GM19438 (cell line): ENCODE results near the gene C12orf57.

Experiments used
- ATAC-seq: cut with Tn5 transposase; IDR thresholded peaks from one replicate; pipeline ENCODE4 v1.9.1; 2021; ENCODE audit warnings: low read depth; ENCODE audit not compliant: unreplicated experiment

The C12orf57 gene

DNA sequence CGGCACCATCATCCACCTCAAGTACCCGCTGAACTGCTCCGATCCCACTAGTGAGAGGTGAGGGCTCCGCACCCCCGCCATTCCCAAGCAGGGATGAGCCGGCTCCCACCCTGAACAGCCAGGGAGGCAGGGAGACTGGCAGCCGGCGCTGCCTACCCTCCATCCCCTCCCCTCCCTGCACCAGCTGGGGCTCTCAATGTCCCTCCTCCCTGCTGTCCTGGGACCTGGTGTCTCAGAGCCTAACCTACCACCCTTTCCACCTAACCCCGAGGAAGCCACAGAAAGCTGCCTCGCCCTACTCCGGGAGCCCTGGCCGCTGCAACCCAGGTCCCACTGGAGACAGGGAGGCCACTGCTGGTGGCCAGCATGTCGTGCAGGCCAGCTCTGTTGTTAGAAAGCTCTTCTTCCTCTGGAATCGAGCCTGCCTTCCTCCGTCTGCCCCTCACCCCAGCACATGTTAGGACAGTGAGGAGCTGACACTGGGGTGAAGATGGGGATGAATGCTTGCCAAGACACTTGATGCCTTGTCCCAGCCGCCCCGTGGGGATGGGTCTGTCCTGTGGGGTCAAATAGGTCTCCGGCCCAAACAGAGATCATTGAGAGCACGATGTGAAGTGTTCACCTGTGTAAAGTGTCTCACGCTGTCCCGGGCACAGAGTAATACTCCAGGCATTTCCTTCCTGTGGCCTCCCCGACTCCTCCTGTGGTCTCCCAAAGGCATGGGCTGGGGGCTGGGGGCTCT is 8.5 kb downstream of the C12orf57 start:
- ATAC-seq = no peak

DNA sequence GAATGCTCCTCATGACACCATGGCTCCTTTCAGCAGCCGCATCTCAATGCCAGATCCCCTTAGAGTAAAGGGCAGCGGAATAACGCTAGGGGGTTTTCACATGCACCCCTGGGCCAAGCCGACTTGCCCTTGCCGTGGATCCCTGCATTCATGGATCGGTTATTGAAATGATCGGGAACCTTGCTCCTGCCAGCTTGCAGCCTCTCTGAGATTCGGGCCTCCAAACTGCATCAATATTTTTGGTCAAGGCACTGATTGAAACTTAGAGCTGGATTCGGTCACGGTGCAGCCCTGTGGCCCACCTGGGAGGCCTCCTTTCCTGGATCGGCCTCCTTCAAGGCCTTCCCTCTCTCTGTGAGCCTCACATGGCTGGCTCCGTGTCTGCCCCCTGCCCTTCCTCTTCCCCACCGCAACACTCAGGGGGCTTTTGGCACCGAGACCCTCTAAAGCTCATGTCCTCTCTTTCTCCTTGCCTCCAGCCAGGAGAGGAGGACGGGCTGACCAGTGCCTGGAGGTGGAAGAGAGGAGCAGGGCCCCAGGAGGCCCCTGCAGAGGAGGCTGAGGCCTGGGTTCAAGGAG is 9.1 kb downstream of the C12orf57 start:
- no peak for ATAC-seq

DNA sequence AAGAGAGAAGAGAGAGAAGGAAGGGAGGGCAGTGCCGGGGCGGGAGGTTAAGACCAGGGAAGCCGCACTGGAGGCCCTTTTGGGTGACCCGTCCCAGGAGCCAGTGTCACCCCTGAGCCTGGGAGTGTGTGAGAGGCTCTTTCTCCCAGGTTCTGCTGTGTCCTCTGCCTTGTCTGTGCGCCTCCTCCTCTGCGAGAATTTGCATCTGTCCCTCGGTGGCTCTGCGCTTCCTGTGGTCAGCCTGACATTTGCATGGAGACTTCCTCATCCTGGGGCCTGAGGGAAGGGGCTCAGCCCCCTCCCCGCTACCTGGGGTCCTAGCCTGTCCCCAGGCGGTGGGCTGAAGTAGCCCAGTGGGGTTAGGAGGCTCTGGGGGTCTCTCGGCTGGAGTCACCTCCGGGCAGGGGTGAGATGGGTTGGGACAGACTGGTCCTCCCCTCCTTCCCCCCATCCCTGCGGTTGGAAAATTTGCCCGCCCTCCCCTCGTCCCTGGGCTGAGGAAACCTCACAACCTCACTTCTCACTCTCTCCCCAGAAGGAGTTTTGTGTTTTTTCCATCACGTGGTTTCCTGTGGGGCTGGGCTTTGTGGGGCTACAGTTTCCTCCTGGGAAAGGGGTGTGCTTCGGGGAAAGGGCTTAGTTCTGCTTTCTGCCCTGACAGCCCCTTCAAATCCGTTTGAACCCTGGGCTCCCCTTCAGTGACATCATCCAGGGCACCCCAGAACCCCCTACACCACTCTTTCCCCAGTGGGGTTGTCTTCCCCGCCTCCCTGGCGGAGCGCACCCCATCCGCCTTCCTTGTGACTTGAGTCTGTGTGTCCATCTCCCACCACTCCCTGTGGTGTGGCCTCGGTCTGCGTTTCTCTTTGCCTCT is 9.9 kb downstream of the C12orf57 start:
- peak; percentile 47 for ATAC-seq

DNA sequence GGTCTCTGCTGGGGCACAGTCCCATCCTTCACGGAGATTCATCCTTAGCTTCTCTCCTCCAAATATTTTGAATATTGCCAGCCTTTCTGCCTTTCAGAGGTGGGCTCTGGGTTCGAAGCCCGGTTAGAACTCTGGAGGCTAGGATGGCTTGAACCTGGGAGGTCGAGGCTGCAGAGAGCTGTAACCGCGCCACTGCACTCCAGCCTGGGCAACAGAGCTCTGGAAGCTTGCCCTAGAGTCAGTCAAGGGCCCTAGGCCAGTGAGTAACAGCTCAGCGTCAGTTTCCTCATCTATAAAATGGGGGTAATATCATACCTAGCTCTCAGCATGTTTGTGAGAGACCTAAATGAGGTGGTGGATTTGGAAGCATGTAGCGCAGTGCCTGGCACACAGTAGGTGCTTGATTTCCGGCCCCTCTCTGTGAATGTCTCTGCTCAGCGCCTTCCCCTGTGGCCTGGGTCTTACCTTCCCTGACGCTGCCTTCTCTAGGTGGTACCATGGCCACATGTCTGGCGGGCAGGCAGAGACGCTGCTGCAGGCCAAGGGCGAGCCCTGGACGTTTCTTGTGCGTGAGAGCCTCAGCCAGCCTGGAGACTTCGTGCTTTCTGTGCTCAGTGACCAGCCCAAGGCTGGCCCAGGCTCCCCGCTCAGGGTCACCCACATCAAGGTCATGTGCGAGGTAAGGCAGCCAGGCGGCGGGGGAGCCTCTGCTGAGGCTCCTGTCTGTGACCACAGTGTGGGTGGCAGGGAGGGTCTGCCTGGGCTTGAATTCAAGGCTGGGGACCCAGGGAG is 10.7 kb downstream of the C12orf57 start:
- no peak for ATAC-seq

DNA sequence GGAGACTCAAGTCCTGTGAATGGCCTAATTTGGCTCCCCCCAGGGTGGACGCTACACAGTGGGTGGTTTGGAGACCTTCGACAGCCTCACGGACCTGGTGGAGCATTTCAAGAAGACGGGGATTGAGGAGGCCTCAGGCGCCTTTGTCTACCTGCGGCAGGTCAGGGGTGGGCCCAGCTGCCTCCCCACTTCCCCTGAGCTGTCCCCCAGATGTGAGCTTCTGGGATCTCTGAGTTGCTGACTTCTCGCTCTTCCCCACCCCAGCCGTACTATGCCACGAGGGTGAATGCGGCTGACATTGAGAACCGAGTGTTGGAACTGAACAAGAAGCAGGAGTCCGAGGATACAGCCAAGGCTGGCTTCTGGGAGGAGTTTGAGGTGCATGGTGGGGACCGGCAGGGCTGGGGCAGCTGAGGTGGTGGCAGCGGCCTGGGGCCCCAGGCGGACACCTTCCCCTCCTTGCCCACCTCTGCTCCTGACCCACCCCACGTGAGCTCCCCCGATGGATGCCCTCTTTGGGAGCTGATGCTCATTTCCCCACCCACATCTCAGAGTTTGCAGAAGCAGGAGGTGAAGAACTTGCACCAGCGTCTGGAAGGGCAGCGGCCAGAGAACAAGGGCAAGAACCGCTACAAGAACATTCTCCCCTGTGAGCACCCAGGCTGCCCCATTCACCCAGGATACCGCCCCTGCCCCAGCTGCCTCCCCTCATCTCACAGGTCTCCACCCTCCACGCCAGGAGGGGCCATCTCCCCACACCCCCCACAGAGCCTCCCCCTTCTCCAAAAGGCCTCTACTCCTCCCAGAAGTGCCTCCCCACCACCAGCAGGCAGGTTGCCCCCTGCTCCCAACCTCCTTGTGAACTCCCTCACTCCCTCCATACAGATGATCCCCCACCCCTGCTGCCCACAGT is 11.5 kb downstream of the C12orf57 start:
- no peak for ATAC-seq

DNA sequence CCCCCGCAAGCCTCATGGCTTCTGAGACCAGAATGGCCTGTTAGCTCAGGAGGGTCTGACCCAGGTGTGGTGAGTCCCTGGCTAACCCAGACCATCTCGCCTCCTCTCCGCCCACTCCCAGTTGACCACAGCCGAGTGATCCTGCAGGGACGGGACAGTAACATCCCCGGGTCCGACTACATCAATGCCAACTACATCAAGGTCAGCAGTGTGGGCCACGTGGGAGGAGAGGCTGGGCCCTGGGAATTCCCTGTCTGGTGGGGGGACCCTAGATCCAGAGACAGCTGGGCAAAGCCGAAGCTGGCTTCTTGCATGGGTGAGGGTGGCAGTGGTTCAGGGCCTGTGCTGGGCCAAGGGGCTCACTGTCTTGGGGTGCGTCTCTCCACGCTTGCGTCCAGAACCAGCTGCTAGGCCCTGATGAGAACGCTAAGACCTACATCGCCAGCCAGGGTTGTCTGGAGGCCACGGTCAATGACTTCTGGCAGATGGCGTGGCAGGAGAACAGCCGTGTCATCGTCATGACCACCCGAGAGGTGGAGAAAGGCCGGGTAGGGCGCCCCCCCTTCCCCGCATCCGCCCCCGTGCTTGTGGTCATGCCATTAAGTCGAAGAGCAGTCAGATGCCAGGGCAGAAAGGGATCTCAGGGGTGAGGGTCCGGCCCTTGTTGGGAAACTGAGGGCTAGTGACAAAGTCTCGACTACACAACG is 12.4 kb downstream of the C12orf57 start:
- ATAC-seq = no peak

DNA sequence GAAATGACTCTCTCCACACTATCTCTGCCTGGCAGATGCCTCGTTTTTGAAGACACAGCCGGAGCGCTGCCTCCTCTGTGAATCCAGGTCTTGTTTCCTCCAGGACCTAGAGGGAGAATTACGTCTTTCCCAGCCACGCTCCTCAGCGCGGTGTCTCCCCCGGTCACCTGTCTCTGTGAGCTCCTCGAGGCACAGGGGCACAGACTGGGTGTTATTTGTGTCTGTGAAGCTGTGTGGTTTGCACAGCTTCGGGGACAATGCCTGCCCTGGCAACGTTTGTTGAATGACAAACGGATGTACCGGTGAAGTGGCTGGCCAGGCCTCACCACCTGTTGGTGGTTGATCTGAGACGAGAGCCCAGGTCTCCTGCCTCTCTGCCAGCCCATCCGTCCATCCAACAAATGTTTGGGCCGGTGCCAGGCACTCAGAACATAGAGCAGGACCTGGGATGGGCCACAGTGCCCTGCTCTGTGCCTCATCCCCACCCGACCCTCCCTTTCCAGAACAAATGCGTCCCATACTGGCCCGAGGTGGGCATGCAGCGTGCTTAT is 13.4 kb downstream of the C12orf57 start:
- no peak for ATAC-seq

DNA sequence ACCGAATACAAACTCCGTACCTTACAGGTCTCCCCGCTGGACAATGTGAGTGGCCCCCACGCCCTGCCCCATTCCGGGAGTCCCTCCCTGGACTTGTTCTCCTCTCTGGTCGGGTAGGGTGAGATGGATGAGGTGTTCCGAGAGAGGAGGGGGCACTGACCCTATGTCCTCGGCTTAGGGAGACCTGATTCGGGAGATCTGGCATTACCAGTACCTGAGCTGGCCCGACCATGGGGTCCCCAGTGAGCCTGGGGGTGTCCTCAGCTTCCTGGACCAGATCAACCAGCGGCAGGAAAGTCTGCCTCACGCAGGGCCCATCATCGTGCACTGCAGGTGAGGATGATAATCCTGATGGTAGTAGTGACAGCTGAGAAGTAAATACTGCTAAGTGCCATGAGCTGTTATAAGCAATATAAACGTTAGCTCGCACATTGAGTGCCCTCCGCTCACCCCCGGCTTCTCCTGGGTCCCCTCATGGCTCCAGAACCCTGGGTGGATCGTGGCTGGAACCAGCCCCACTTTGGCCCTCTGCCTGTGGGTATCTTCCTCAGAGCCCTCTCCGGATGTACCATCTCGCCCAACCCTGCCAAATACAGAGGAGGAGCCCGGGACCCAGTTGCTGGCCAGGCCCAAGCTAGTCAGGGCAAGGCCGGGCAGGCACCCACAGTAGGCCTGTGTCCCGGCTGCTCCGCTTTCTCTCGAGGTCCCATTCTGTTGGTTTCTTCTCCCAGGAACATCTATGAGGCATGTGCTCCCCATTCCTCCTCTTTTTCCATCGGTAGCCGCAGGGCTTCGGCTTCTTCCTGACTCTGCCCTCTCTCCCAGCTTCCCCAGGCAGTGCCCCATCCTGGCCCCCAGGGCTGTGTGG is 14.2 kb downstream of the C12orf57 start:
- no peak for ATAC-seq

DNA sequence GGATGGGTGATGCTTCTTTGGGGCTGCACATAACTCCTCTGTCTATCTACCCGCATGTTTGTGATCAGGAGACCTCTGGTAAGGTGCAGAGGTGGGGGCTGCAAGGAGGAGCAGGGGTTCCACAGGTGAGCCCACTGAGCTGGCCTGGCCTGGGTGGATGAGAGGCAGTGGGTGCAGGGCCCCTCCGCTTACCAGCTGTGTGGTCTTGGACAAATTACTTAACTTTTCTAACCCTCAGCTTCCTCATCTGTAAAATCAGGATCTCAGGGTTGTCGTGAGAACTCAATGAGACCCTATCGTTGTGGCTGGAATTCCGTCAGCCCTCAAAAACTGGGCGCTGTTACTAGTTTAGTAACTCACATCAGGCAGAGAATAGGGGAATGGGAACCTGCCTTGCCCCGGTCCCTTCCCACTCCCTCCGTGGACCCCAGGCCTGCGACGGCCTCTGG is 14.8 kb downstream of the C12orf57 start:
- ATAC-seq = no peak

DNA sequence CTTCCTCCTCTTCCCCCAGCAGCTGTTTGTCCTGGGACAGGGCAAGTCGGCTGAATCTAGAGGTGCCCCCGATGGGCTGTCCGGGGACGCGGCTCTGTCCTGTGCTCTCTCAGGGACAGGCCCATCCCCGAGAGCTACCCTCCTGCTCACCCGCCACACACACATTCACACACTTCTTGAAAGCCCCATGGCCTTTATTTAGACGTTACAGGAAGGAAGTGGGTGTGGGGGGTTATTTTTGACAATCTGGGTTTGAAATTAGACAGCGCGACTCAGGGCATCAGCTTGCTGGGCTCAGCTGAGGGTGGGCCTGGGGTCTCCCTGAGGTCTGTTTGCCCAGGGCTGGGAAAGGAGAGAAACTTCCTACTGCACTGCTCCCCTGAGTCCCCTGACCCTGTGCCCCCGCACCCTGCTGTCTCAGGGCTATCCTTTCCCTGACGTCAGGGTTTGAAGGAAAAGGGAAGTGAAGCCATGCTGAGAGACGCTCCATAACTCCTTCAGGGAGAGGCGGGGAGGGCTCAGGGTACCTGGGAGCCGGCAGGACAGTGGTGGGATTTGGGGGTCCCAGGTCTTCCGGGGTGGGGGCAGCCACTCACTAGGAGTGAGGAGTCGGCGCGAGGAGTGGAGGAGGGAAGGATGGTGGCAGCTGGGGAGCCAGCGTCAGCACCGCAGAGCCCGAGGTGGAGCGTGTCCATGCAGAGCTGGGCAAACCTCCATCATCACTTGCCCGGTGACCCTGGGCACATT is 15.4 kb downstream of the C12orf57 start:
- peak; percentile 43 for ATAC-seq

DNA sequence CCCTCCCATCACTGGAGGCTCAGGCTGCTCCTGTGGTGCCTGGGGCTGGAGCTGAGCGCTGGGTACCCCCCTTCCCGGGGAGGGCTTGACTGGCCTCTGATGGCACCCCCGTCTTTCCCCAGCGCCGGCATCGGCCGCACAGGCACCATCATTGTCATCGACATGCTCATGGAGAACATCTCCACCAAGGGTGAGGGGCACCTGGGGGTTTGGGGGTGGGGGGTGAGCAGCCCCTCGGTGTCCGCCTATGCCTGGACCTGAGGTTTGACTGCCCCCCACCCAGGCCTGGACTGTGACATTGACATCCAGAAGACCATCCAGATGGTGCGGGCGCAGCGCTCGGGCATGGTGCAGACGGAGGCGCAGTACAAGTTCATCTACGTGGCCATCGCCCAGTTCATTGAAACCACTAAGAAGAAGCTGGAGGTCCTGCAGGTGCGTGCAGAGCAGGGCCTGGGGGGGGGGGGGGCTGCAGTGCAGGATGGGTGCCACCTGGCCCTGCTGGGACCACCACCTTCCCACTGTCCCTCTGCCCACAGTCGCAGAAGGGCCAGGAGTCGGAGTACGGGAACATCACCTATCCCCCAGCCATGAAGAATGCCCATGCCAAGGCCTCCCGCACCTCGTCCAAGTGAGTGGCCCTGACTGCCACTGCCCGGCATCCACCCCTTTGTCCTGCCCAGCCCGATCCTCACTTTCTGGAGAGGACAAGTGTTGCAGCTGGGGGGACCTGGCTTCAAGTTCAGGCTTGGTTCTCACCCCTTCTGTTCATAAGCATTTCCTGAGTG is 16.2 kb downstream of the C12orf57 start:
- no peak for ATAC-seq

DNA sequence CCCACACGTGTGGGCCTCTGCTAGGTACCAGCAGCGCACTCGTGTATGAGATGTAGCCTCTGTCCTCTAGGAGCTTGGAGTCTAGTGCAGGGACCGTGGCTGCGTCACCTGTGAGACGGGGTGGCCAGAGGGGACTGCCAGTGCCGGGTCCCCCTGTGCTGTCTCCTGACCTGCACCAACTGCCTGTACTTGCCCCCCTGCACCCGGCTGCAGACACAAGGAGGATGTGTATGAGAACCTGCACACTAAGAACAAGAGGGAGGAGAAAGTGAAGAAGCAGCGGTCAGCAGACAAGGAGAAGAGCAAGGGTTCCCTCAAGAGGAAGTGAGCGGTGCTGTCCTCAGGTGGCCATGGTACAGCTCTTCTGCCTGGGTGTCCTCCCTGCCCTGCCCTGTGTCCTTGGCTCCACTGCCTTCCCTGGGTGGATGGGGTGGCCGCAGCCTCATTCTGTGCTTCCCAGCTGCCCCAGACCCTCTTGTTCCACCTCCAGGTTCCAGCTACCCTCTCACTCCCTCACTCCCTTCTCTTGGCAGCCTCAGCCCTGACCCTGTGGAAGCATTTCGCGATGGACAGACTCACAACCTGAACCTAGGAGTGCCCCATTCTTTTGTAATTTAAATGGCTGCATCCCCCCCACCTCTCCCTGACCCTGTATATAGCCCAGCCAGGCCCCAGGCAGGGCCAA is 16.9 kb downstream of the C12orf57 start:
- ATAC-seq = no peak

DNA sequence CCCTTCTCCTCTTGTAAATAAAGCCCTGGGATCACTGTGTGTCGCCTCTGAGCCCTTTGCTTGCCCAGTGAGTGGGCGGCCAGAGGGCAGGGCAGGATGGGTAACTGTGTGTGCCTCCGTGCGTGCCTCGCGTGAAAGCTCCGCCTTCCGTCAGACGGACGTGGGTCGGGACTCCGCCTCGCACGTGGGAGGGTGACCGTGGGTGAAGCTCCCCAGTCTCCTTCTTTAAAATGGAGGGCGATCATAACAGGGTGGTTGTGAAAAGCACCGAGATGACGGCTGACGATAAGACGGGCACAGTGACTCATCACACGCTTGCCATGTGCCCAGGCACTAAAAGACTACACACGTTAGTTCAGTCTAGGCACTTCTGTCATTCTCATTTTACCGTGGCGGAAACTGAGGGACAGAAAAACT is 17.5 kb downstream of the C12orf57 start:
- no peak for ATAC-seq

DNA sequence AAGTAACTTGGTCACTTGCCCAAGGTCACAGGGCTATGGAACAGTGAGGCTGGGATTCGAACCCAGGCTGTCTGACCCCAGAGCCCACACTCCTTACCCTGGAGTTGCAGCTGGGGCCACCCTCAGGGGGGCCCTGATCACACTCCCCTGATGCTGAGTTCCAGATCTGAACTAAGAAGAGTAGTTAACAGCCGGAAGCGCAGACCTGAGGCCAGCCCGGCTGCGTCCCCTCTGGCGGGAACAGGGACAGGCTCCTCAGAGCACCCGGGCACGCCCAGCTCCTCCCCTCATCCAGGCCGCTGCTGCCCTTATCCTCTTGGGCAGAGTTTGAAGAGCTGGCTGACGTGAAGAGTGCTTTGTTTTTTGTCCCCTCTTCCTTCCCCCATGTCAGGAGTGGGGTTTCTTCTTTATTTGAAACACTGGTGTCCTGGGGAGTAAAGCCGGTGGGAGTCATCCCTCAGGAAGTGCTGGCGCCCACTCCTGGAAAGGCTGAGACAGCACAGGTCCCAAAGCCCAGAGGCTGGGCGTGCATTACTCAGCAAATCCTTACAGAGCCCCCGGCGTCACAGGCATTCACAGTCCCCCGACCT is 18.0 kb downstream of the C12orf57 start:
- no peak for ATAC-seq

DNA sequence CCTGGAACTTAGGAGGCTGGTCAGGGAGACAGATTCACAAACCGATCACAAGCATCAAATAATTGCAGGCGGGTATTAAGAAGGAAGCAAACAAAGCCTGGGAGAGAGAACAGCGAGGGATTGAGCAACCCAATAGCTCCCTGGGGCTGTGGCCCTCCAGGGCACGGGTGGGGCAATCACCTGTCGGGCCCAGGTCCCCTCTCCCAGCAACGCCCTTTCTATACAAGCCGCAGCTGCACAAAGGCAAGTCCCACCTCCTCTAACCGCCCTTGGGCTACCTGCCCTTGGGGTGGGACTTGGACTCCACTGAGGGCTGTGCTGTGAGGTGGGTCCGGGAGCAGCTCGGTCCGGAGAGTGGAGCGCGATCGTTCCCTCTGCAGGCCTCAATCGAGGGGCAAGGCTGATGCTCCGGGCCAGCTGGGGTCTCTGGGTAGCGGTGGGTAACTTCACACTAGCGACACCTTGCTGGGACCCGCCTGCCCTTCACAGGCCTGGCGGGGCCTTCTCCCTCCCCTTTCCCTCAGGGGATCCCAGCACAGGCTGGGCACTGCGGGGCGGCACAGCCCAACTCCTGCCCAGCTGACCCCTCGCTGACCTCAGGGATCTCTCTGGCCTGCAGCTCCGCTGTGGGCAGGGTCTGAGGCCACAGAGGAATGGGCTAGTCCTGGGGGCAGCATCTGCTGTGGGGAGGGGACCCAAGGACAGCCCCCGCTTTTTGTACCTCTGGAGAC is 18.6 kb downstream of the C12orf57 start:
- no peak for ATAC-seq
